Measurements from ENCODE around the gene SMIM24.

- TF ChIP-seq, protein P1, sequence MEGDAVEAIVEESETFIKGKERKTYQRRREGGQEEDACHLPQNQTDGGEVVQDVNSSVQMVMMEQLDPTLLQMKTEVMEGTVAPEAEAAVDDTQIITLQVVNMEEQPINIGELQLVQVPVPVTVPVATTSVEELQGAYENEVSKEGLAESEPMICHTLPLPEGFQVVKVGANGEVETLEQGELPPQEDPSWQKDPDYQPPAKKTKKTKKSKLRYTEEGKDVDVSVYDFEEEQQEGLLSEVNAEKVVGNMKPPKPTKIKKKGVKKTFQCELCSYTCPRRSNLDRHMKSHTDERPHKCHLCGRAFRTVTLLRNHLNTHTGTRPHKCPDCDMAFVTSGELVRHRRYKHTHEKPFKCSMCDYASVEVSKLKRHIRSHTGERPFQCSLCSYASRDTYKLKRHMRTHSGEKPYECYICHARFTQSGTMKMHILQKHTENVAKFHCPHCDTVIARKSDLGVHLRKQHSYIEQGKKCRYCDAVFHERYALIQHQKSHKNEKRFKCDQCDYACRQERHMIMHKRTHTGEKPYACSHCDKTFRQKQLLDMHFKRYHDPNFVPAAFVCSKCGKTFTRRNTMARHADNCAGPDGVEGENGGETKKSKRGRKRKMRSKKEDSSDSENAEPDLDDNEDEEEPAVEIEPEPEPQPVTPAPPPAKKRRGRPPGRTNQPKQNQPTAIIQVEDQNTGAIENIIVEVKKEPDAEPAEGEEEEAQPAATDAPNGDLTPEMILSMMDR (IDR thresholded peaks at IDR 0.05), result no peak
- no peak for TF ChIP-seq POLR2A (IDR thresholded peaks at IDR 0.05)
Measured at GRCh38 chr19:3516675-3517207, 36.4 kb upstream of the SMIM24 start.

Measured in right lobe of liver (tissue), 4 donors.